ENCODE results near the gene MEGF9.

GRCh38 chr9:120697448-120697847 lies 16.8 kb downstream of the MEGF9 start:
- TF ChIP-seq CTCF (IDR thresholded peaks at IDR 0.05; ENCODE audit: low read depth, low read length, missing input control) (no peak), EGR1 (IDR thresholded peaks at IDR 0.05; ENCODE audit: low read depth in 2 of 2) (no peak), TAF1 (conservative IDR thresholded peaks at IDR 0.05) (no peak), FOXA2 (IDR thresholded peaks at IDR 0.05) (no peak), SP1 (IDR thresholded peaks at IDR 0.05) (no peak), REST (IDR thresholded peaks at IDR 0.05) (no peak), FOXA1 (IDR thresholded peaks at IDR 0.05) (no peak), GABPA (IDR thresholded peaks at IDR 0.05 in 1 of 2, conservative IDR thresholded peaks at IDR 0.05 in 1 of 2) (no peak)
